Left colon (tissue), 2 donors: ENCODE data around the gene PHETA1. TPM values are rescaled to one million over a fixed set of nuclear protein-coding genes. Genes with fewer than 3 reads are reported as not detected.
A peak's percentile ranks its signal among the peaks of the same experiment; 100 is the strongest.
"Not testable (repeated sequence)": the region's sequence is repeated elsewhere in the genome, so short reads cannot be mapped to it uniquely, and the experiment has no call there.

ENCODE experiments used
- ATAC-seq: fragments of 200-7000 bp; cut with Tn5 transposase; one replicate; pipeline ENCODE4 v1.9.1; 2020; ENCODE audit warnings: mild to moderate bottlenecking, moderate library complexity
- DNase-seq, 2 donors: peaks; one replicate each; pipeline ENCODE4 v3.0.0-alpha.2; 2020
- intact Hi-C, 2 donors: fragments of 100-400 bp; cut with DNase I in 1 of 2; cut with micrococcal nuclease in 1 of 2; formaldehyde crosslinking; loops; one replicate each; pipeline versions ENCODE4 v1.11.2 to v1.14.0; 2022; cut with DNase I, micrococcal nuclease
- total RNA-seq, 2 donors: library from RNA; stranded (reverse); fragmentation: NEBNext Ultra II Directional; extraction: Animal tissue kit (Norgen Biotek cat#: 25700); gene quantifications; one replicate each; pipeline ENCODE4 v1.2.1, GENCODE V29; 2021
- donor health status: DM: no; HTN: no; CAD: no.
- donor health status: DM: yes; HTN: yes; CAD: no.

PHETA1 gene
- total RNA-seq, 2 donors from 2014 or later: 27.9 to 39.1 TPM

DNA sequence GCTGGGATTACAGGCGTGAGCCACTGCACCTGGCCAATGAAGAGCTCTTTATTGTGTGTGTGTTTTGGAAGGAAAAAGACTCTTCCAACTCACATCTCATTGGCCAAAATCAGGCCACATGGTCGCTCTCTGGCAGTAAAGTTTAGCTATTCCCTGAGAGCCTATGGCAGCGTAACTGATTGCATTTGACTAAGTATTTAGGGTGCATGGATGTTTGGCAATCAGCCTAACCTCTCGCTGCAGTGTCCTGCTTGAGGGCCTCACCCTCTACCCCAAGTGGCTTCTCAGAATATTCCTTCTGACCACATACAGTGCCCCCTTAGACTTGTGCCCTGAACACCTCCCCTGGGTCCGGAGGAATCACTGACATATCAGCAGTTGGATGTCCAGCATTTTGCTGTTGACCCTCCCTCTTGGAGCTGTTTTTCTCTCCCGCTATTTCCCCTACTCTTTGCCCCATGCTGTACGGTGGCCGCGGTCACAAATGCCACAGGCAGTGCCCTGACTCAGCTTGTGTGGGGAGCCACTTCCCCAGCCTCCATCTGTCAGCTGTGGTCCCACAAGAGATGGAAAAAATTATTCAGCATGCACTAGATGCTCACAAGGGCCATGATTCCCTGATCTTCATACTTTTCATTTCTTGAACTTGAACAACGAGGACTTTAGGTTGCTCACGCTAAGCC lies 9.5 kb downstream of the PHETA1 start:
- intact Hi-C loops: no loop called here

DNA sequence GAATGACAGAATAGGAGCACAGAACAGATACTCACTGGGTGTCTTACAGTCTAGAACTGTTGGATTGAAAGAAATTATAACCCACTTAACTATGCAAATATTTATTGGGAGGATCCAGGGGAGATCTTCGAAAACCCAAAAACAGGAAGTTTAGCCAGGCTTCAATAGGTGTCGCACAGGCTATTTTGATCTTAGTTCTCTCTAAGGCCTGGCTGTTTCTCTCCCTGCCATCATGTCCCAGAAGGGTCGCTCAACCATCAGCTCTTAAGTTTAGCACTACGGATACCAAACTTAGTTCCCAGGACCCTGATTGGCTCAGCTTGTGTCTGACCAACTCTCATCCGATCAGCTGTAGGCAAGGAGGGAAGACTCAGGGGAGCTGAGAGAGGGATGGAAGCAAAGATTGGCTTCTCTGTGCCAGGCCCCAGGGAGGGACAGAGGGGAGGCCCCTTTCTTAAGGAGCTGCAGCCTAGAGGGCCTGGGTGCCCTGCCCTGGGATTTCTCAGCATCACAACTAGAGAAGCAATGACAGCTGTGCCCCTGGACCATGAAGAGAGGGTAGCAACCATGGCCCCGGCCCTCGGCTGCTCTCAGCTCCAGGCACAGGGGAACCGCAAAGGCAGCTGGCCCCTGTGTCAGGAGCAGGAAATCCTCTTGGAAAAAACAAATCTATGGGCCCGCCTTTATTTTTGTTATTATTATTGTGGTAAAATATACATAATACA lies 13.5 kb downstream of the PHETA1 start:
- no peak for ATAC-seq

More for the DNA sequence above, 9.5 kb downstream of the PHETA1 start:
- DNase-seq (no peak), ATAC-seq (peak; percentile 25)

DNA sequence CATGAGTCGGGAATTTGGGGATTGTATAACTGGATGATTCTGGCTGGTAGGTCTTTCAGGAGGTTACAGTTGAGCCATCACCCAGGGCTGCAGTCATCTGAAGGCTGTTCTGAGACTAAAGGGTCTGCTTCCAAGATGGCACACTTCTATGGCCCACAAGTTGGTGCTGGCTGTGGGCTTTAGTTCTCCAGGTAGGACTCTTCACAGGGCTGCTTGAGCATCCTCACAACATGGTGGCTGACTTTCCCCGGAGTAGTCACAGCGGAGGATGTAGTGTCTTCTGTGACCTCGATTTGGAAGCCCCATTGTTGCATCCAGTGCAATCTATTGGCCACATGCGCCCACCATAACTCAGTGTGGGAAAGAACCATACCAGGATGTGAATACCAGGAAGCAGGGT lies 14.4 kb downstream of the PHETA1 start:
- no peak for ATAC-seq

More for the DNA sequence above, 13.5 kb downstream of the PHETA1 start:
- intact Hi-C loops: no loop called here
- DNase-seq: no peak

DNA sequence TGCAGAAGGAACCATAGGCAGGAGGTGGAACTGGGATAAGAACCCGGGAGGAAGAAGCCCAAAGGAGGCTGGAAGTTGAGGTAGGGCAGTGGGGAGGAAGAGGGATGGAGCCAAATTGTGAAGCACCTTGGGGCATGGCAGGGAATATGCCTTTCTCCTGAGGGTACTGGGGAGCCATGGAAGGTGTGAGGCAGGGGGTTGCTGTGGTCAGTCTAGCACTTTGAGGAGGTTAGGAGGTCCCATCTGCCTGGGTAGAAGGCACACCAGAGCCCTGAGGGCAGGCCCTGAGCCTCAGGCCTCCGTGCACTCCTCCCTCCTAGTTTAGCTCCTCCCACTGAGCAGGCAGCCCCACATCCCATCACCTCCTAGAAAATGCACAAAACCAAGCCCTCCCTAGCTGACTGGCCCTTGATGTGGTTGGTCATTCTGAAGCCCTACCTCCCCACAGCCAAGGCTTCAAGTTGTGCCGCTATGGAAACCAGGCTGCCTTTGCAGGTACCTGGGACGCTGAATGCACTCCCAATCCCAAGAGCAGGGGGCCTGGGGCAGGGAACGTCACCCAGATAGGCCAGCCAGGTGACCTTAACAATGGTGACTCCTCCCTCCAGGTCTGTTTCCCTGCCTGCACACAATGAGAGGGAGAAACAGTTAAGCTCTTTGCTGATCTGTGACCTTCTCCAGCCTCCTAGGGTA lies 15.1 kb downstream of the PHETA1 start:
- ATAC-seq: no peak
- intact Hi-C loops: no loop called here
- DNase-seq: no peak

More for the DNA sequence above, 14.4 kb downstream of the PHETA1 start:
- intact Hi-C loops: no loop called here
- no peak for DNase-seq

DNA sequence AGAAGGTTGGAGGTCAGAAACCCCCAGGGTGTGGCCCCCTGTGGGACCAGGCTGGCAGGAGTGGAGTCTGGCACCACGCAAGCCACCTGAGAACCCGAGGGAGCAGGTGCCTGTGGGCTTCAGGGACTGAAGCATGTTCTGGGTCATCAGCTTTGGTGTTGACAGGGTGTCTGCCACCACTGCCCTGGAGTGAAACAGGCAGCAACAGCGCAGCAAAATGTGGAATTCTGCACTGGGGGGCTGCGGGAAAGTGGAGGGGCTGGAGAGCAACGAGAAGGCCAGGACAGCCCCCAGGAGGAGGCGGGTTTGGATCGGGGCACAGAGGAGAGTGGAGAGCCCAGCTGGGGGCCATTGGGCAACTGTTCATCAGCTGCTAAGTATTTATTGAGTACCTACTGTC lies 15.9 kb downstream of the PHETA1 start:
- DNase-seq (no peak), ATAC-seq (no peak)
- intact Hi-C loops: no loop called here

DNA sequence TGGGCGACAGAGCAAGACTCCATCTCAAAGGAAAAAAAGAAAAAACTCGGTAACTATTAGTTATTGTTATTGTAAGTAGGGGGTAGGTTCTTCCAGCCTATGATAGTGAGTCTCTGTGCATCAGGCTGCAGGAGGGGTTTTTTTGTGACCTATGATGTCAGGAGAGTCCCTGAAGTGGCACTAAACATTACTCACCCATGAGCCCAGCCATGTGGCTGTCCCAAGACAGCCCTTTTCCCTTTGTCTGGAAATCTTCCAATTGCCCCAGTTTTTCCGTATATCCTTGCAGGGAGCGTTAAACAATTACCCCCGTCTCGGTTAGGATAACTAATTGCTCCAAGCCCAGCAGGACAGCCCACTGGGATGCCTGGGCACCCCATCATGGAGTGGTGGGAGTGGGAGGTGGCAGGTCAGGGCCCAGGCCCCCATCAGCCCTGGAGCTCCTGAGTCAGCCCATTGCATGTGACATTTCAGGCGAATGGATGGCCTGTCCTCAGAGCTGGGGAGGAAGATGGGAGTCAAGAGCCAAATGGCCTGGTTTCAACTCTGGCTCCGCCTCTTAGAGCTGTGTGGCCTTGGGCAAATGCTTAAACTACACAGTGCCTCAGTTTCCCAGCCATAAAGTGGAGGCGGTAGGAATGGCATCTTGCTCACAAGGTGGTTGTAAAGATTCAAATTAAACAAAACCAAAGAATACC lies 16.4 kb downstream of the PHETA1 start:
- intact Hi-C loops: no loop called here
- ATAC-seq (no peak), DNase-seq (no peak)

DNA sequence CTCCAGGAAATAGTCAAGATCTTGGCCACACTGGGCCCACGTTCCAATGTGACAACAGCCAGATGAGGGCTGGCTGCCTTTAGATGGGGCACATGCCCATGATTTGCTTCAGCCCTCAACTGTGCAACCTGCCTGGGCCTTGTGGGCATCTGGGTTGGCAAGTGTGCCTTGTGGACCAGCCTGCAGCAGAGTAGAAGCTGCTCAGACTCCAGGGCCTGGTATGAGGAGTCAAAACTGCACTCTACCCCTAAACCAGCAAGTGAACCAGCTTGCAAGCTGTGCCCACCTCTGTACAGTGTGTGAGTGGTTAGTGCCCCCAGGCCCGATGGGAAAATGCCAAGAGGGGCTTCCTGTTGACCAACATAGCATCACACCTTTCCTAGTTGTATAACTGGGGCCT lies 17.9 kb downstream of the PHETA1 start:
- DNase-seq: no peak
- intact Hi-C loops: no loop called here

DNA sequence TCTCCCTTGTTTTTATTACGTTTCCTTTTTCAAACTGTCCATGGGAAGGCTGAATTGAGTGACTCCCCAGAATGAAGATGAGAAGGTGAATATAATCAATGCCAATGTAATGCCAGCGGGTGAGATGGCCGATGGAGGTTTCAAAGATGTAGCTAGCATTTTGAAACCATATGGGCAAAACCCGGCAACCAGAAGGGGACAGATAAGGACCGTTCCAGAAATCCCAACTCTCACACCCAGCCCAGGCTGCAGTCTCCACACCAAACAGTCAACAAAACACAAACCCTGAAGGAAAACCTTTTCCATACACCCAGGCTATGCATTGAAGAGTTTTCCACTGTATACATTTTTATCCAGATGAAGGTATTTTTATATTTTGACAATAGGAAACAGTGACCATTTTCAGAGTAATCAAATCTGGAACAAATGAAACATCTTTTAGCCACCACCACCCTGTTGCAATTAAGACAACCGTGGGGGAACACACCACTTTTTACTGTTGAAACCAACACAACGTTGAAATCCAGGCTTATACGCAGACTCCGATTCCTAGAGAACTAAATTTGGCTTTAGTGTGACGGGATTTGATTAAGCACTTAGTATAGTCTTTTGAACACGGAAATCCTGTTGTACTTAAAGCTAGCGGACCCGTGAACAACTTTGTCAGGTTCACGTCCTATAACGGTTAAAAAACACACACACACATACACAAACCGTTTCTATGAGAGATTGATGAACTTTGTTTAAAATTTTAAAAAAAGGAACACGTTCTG lies 19.0 kb downstream of the PHETA1 start:
- no peak for ATAC-seq
- intact Hi-C loops: no loop called here
- no peak for DNase-seq

More for the DNA sequence above, 17.9 kb downstream of the PHETA1 start:
- no peak for ATAC-seq

DNA sequence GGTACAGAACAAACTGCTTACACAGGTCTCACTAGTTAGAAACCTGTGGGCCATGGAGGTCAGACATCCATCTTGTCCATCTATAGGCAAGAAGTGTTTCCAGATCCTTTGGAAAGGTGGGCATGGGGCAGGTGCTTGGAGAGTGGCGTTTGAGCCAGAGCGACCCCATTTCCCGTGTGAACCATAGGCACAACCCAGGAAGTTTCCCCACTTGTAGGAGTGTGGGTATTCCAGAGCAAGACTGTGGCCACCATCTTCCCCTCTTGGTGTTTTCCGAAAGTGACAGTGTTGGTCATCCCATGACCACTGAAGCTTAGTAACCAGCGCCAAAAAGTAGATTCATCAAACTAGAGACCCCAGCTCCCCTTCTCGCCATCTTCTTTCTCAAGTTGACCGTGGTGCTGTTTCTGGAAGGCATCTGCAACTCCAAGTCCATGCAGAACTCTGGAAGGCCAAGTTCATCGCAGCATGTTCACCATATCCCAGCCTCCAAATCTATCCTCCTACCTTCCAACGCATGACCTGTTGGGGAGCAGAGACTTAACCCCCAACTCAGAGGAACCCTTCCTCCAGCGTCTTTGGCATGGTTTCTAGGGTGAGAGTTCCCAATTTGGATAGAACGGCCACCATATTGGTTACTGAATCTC lies 19.7 kb downstream of the PHETA1 start:
- DNase-seq (no peak), ATAC-seq (no peak)
- intact Hi-C loops: no loop called here

DNA sequence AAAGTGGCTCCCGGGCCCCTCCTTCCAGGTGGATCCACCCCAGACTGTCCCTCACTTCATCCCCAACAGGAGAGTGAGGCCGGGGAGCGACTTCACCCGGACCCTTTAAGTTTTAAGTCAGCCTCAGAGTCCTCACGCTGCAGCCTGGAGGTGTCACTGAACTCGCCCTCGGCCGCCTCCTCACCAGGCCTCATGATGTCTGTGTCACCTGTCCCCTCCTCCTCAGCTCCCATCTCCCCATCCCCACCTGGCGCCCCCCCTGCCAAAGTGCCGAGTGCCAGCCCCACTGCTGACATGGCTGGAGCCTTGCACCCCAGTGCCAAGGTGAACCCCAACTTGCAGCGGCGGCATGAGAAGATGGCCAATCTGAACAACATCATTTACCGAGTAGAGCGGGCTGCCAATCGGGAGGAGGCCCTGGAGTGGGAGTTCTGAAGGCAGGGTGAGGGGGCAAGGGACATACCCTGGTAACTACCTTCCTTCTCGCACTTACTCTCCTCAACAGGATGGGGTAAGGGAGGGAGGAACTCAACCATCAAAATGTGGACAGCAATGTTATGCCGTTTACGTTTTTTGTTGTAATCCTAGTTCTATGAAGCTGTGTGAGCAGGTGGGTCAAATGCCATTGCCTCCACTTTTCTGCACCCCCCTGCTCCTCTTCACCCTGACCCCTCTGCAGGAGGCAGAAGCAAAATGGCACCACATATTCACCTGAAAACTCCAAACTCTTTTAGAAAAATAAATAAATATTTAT lies 20.8 kb downstream of the PHETA1 start:
- no peak for DNase-seq
- intact Hi-C loops: no loop called here
- ATAC-seq: no peak

DNA sequence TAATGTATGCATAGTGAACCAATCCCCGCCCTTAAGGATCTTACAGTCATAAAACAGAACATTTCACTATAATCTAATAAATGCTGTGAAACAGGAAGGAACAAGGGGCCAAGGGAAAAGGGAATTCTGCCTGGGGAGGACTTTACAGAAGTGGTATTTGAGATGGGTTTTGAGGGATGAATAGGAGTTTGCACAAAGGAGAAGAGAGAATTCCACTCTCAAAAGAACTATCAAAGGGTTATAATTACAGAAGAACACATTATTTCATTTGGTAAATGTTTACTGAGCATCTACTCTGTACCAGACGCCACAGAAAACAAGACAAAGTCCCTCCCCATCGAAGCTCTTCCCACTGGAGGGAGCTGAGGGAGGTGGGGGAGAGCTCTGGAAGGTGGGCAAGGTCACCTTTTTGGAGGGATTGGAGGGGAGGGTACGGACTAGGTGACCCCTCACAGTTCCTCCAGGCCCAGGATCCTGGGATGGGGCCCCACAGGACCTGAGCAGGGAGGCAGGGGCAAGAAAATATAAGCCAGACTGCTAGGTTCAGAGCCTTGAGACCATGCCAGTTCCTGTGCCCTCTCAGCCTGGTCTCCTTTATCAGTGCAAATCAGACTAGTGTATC lies 24.5 kb downstream of the PHETA1 start:
- ATAC-seq (no peak), DNase-seq (no peak)
- intact Hi-C loops: no loop called here

DNA sequence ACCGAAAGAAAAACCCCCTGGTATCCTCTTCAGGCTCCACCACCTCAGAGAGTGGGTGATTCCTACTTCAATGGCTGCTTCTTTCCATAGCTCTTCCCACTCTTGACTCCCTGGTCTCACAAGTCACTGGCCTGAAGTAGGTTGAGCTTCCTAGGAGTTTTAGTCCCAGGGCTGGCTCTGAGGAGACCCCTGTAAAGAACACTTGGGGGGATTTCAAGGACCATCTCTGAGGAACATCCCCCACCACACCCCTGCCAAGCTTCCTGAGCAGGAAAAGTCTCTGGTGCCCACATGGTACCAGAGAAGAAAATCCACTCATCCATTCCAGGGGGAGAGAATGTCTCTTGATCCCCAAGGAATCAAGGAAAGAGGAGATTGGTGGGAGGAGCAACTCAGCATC lies 25.7 kb downstream of the PHETA1 start:
- intact Hi-C loops: no loop called here
- ATAC-seq (no peak), DNase-seq (no peak)

DNA sequence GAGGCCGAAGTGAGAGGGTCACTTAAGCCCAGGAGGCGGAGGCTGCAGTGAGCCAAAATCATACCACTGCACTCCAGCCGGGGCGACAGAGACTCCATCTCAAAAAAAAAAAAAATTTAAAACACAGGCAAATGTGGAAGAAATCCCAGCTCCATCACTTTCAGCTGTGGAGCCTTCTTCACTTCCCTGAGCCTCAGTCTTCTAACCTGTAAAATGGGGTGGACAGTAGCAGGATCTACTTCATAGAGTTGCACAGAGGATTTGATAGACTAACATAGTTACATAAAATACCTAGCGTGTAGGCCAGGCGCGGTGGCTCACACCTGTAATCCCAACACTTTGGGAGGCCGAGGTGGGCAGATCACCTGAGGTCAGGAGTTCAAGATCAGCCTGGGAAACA lies 26.5 kb downstream of the PHETA1 start:
- ATAC-seq: no peak
- DNase-seq: no peak
- intact Hi-C loops: no loop called here

DNA sequence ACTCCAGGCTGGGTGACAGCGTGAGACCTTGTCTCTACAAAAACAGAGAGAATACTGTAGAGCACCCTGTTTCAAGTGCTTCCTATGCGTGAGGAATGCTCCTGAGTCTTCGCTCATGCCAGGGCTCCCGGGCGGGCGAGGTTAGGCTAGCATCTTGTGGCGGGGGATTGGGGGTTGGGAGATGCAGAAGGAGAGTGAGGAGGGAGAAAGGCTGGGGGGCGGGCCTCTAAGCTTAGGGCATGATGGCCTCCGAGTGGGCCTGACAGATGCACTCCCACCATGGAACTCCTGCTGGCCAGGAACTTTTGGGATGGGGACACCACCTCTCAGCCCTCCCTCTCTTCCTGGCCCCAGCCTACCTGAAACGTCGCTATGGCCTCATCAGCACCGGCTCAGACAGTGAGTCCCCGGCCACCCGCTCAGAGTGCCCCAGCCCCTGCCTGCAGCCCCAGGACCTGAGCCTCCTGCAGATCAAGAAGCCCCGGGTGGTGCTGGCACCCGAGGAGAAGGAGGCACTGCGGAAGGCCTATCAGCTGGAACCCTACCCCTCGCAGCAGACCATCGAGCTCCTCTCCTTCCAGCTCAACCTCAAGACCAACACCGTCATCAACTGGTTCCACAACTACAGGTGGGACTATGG lies 27.3 kb downstream of the PHETA1 start:
- intact Hi-C loops: no loop called here
- no peak for ATAC-seq
- no peak for DNase-seq

DNA sequence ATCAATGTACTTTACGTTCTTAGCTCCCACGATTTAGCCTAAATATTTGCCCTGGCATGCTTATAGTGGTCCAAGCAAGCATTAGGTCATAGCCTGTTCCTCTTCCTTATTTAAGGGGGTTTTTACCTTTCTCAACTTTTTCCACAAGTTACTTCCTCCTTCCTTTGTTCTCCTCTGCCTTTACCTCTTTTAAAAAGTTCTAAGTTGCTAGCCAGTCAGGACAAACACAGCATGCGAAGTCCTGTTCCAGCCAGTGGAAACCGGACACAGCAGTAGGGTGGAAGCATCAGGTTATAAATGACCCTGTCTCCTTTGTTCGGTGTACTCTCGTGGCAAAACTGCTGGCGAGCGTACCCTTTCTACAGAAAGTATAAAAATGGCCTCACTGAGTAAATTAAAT lies 28.2 kb downstream of the PHETA1 start:
- ATAC-seq, DNase-seq: not testable (repeated sequence)

DNA sequence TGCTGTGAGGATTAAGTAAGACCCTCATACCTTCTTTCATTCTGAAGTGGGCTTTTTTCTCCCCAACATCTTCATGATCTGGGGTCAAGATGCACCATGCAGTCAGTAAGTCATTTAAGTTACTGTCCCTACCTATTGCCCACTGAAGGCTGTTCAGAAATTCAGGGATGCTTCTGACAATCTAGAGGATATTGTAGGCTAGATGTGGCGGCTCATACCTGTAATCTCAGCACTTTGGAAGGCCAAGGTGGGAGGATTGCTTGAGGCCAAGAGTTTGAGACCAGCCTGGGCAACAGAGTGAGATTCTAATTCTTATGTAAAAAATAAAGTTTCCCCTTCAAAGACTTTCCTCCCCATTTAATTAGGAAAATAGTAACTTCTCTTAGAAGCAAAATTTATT lies 28.7 kb downstream of the PHETA1 start:
- DNase-seq (no peak), ATAC-seq (no peak)
- intact Hi-C loops: no loop called here

More for the DNA sequence above, 28.2 kb downstream of the PHETA1 start:
- intact Hi-C loops: not testable (repeated sequence)
